ENCODE data around the gene TTLL3. TPM values are rescaled to one million over a fixed set of nuclear protein-coding genes. Genes with fewer than 3 reads are reported as not detected.
"Not testable (repeated sequence)": the region's sequence is repeated elsewhere in the genome, so short reads cannot be mapped to it uniquely, and the experiment has no call there.

The TTLL3 gene
- polyA plus RNA-seq, 4 donors: 33.3 to 93.1 (median 56.7) TPM

- DNase-seq (ENCODE audit: low read depth in 4 of 4, low spot score in 3 of 4): no peak
Observed at GRCh38 chr3:9834520-9835380, 24.7 kb downstream of the TTLL3 start.

DNA sequence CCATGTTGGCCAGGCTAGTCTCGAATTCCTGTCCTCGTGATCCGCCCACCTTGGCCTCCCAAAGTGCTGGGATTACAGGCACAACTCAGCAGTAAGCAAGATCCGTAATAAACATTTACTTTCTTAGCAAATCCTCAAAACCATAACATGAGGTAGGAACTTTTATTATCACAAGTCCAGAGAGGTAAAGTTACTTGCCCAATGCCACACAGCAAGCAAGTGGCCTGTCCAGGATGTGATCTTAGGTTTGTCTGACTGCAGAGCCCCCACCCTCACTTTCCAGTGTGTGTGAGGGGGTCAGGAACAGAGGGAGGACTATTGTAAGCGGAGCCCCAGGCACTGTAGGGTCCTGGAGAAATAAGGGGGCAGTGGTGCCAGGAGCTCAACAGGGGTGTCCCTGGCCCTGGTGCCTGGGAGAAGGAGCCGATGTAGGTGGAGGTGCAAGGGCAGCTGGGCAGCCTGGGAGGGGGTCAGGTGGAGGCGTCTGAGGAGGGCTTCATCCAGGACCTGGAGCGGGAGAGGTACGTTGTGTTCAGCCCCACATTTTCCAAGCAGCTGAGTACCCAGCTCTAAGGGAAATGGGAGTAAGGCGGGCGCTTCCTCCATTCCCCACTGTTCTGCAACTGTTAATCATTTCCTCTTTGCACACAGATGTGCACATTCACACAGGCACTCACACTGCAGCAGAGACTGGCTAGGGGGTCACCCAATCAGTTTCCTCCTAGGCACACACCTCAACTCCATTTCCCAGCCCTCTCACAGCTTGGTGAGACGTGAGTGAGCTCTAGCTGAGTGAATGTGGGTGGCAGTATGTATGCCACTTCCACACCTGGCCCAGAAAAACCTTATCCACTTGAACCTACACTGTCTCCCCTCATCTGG, 27.9 kb downstream of the TTLL3 start:
- no peak for DNase-seq (ENCODE audit: low read depth in 4 of 4, low spot score in 3 of 4)

DNA sequence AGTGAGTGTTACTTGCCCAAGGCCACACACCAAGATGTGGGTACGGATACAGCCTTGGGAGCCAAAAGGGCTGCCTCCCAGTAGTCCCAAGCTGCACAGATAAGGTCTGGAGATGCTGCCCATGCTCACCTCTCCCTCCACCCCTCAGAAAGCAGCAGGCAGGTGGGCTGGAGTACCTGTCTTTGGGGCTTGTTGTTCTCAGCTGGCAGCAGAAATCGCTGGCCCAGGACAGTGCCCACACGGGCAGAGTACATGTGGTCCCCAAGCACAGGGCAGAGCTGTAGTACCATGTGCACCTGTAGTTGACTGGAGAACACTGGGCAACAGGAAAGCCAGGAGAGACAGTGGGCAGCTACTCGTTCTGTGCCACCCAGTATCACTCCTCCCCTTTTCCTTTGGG, 28.8 kb downstream of the TTLL3 start:
- DNase-seq (ENCODE audit: low read depth in 4 of 4, low spot score in 3 of 4): no peak

GRCh38 chr3:9841015-9841414, 31.0 kb downstream of the TTLL3 start:
- DNase-seq (ENCODE audit: low read depth in 4 of 4, low spot score in 3 of 4): no peak

- peak; percentile 88 to 96 (median 92) for DNase-seq (ENCODE audit: low read depth in 4 of 4, low spot score in 3 of 4)
Observed at GRCh38 chr3:9843715-9844438, 33.8 kb downstream of the TTLL3 start, which contains the start of gene RPUSD3. Gene RPUSD3, minus strand, starts transcription at chr3:9844008. Its CDS starts 18 bp downstream, at chr3:9843990.

DNA sequence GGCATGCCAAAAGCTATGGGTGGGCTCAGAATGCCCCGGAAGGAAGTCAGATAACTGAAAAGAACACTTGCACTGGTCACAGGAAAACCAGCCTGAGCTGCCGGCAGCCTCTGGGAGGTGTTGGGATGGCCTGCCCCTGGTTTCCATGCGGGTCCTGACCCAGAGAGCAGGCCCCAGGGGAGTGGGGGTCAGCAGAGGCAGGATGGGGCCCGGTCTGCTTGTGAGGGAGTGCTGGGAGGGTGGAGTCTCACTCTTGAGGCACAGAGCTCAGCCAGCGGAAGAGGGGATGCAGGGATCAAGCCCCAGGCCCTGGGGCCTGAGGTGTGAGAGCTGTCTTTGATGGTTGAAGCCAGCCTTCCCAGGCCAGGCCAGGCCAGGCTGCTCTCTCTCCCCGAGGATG, 36.2 kb downstream of the TTLL3 start:
- DNase-seq (ENCODE audit: low read depth in 4 of 4, low spot score in 3 of 4): no peak

GRCh38 chr3:9846931-9847488, 36.9 kb downstream of the TTLL3 start:
- DNase-seq (ENCODE audit: low read depth in 4 of 4, low spot score in 3 of 4): no peak

DNA sequence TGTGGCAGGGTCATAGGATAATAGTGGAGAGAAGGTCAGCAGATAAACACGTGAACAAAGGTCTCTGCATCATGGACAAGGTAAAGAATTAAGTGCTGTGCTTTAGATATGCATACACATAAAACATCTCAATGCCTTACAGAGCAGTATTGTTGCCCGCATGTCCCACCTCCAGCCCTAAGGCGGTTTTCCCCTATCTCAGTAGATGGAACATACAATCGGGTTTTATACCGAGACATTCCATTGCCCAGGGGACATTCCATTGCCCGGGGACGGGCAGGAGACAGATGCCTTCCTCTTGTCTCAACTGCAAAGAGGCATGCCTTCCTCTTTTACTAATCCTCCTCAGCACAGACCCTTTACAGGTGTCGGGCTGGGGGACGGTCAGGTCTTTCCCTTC, 37.8 kb downstream of the TTLL3 start:
- DNase-seq (ENCODE audit: low read depth in 4 of 4, low spot score in 3 of 4): not testable (repeated sequence)

DNA sequence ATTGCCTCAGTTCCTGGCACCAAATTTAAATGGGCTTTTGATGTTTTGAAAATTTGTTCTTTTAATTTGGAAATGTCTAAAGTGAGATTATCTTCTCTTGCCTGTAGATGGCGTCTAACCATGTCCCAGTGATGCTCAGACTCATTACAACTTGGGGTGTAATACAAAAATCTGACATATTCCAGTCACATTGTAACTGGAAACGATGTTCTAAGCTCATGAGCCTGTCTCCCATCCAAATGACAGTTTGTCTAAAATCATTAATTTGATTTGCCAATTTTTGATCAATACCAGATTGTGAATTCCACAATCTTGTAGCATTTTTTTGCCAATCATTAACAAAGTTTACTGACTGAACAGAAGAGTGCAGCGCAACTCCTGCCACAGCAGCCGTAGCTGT, 38.8 kb downstream of the TTLL3 start:
- DNase-seq (ENCODE audit: low read depth in 4 of 4, low spot score in 3 of 4): not testable (repeated sequence)

- DNase-seq (ENCODE audit: low read depth in 4 of 4, low spot score in 3 of 4): not testable (repeated sequence)
Observed at GRCh38 chr3:9851383-9851782, 41.3 kb downstream of the TTLL3 start.

DNA sequence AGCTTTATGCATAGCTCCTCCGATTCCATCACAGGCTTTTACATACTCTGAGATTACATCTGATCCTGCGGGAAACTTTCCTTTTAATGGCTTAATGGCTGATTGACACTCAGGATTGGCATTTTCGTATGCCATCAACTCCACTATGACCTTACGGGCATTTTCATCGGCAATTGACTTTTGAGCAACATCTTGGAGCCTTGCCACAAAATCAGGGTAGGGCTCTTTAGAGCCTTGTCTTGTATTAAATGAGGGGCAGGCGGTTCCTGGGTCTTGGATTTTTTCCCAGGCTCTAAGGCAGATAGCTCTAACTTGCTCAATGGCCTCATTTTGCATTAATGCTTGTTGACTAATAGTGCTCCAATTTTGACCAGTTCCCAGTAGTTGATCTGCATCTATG, 41.9 kb downstream of the TTLL3 start:
- not testable (repeated sequence) for DNase-seq (ENCODE audit: low read depth in 4 of 4, low spot score in 3 of 4)

DNA sequence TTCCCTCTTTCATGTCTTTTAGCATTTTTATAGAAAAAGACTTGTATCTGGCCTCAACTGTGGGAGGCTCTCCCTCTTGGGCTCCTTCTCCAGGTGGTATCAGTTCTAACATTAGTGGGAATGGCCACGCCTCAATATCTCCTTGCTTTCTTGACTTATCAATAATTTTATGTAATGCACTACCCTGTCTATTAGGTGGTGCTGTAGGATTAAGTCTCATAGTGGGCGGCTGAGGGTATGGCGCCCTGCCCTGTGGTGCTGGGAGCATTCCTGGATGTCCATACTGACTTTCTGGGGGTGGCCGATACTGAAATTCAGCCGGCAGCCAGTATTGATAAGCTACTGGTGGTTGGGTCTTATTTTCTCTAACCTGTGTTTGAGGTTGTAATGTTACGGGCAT, 42.5 kb downstream of the TTLL3 start:
- no peak for DNase-seq (ENCODE audit: low read depth in 4 of 4, low spot score in 3 of 4)

GRCh38 chr3:9854291-9854940, 44.4 kb downstream of the TTLL3 start:
- DNase-seq (ENCODE audit: low read depth in 4 of 4, low spot score in 3 of 4): not testable (repeated sequence)

- DNase-seq (ENCODE audit: low read depth in 4 of 4, low spot score in 3 of 4): no peak
Observed at GRCh38 chr3:9855594-9855993, 45.5 kb downstream of the TTLL3 start.

DNA sequence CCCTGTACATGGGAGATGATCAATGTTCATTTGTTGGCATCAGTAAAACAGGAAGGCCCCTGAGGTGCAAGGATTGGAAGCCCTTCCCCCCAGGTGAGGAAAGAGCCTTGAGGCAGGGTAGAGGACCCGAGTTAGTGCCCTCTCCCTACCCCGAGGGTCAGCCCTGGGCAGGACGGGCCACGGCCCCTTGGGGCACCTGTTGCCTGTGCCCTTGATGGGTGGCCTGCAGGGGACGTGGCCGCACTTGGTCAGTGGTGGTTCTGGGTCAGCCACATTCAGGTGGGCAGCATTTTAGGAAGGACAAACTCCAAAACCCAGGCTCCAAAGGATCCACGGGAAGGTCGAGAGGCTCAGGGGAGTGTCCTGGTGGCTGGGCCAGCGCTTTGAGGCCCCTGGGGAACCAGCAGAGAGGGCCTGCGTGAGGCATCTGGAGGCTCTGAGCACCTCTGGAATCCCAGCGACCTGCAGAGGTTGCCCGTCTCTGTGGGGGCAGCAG, 49.5 kb downstream of the TTLL3 start:
- no peak for DNase-seq (ENCODE audit: low read depth in 4 of 4, low spot score in 3 of 4)

- DNase-seq (ENCODE audit: low read depth in 4 of 4, low spot score in 3 of 4): no peak
Observed at GRCh38 chr3:9861201-9861600, 51.1 kb downstream of the TTLL3 start.

GRCh38 chr3:9861626-9862130, 51.6 kb downstream of the TTLL3 start:
- DNase-seq (ENCODE audit: low read depth in 4 of 4, low spot score in 3 of 4): no peak

DNA sequence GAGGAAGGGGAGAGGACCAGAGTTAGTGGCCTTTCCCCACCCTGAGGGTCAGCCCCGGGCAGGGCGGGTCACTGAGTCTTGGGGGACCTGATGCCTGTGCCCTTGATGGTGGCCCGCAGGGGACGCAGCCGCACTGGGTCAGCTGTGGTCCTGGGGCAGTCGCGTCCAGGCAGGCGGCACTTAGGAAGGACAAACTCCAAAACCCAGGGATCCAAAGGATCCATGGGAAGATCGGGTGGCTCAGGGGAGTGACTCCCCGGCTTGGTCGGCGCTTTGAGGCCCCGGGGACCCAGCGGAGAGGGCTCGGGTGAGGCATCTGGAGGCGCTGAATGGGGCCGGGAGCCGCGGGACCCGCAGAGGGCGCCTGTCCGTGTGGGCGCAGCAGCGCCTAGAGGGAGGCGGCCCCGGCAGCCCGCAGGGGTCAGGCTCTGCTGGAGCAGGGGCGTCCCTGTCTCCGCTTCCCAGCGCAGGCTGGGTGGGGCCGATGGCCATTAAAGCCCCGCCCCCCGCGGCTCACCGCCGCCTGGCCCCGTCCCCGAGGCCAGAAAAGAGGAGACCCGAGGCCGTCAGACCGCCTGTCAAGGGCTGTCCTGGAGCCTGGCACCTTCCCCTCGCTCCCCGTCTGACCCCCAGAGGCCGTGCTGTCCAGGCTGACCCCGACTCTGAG, 52.5 kb downstream of the TTLL3 start:
- peak in 1 of 4 donors; percentile 18 for DNase-seq (ENCODE audit: low read depth in 4 of 4, low spot score in 3 of 4)
